Tibial nerve (tissue), 3 donors: Measurements from ENCODE around the gene KIAA1191.

Source experiments
- EP300 ChIP-seq, 2 donors: sonication (generic); formaldehyde crosslinking; IDR thresholded peaks; one replicate each; pipeline ENCODE4 v1.6.1; 2017; ENCODE audit warnings: antibody characterized with exemption in 2 of 2, mild to moderate bottlenecking in 1 of 2
- POLR2A ChIP-seq, 2 donors: fragments of 450-650 bp; IDR thresholded peaks; one replicate each; pipeline ENCODE4 v1.6.1; 2017; ENCODE audit warnings: antibody characterized with exemption in 2 of 2, mild to moderate bottlenecking in 2 of 2, moderate library complexity in 2 of 2

- TF ChIP-seq POLR2A (IDR thresholded peaks at IDR 0.05) = no peak
- no peak for TF ChIP-seq EP300 (IDR thresholded peaks at IDR 0.05)
Observed at GRCh38 chr5:176356179-176356566, 5.4 kb downstream of the KIAA1191 start.
